ENCODE results near the gene PDE3A. TPM values are rescaled to one million over a fixed set of nuclear protein-coding genes. Genes with fewer than 3 reads are reported as not detected.

The PDE3A gene
- total RNA-seq, 2 donors from 2014 or later = 78.3 to 110 TPM

DNA sequence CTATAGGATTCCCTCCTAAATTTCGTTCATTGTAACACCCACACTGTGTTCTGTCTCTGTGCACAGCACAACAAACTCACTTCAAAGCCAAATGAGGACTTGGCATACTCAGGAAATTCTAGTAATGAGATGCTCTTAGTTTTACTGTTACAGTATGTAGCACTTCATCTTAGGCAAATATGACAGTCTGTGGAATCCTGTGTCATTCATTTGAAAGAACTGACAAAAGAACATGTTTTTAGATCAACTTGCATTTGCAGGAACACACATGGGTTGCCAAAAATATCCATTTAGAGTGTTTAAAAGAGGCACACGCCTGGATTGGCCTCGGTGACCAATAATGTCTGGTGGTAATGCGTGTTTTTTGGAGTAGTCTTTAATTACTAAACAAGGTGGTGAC, 56.5 kb downstream of the PDE3A start:
- H3K9me3 ChIP-seq = no peaks in the 10 kb centered on the region
- H3K4me1 ChIP-seq (ENCODE audit: control insufficient read depth in 1 of 2, low read depth in 2 of 2) = peaks cover 20 to 73% of the 10 kb centered on the region in 2 donors
- no peaks in the 10 kb centered on the region for H3K27me3 ChIP-seq (replicated peaks; ENCODE audit: insufficient read depth)
- no peak overlapping the region for H3K27ac ChIP-seq
- ATAC-seq (ENCODE audit: insufficient number of reproducible peaks, low FRiP score, low read depth) = no peak
- H3K4me3 ChIP-seq = no peak overlapping the region
- H3K36me3 ChIP-seq = no peaks in the 10 kb centered on the region
- DNase-seq (ENCODE audit: low spot score) = no peak
- TF ChIP-seq, protein P1, sequence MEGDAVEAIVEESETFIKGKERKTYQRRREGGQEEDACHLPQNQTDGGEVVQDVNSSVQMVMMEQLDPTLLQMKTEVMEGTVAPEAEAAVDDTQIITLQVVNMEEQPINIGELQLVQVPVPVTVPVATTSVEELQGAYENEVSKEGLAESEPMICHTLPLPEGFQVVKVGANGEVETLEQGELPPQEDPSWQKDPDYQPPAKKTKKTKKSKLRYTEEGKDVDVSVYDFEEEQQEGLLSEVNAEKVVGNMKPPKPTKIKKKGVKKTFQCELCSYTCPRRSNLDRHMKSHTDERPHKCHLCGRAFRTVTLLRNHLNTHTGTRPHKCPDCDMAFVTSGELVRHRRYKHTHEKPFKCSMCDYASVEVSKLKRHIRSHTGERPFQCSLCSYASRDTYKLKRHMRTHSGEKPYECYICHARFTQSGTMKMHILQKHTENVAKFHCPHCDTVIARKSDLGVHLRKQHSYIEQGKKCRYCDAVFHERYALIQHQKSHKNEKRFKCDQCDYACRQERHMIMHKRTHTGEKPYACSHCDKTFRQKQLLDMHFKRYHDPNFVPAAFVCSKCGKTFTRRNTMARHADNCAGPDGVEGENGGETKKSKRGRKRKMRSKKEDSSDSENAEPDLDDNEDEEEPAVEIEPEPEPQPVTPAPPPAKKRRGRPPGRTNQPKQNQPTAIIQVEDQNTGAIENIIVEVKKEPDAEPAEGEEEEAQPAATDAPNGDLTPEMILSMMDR (IDR thresholded peaks at IDR 0.05) = no peak

DNA sequence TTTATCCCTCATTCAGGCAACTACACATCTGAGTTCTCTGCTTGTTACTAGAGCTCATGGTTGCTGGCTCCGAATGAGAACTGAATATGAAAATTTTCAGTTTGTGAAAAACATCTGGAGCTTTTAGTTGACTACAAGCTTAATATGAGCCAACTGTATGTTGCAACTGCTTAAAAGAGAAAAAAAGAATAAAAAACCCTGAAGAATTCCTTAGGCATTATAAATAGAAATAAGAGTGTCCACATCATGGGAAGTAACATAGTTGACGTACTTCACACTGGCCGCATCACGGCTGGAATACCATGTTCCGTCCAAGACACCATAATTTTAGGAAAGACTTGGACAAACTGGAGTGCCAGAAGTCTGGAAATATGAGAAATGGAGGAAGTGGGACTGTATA, 57.9 kb downstream of the PDE3A start:
- no peaks in the 10 kb centered on the region for H3K27me3 ChIP-seq (replicated peaks; ENCODE audit: insufficient read depth)
- H3K36me3 ChIP-seq = no peaks in the 10 kb centered on the region
- TF ChIP-seq, protein P1 (IDR thresholded peaks at IDR 0.05) = no peak
- no peaks in the 10 kb centered on the region for H3K9me3 ChIP-seq
- ATAC-seq (ENCODE audit: insufficient number of reproducible peaks, low FRiP score, low read depth) (peak; percentile 72), DNase-seq (ENCODE audit: low spot score) (no peak)
- peak overlapping the region; percentile 8 for H3K4me3 ChIP-seq
- H3K4me1 ChIP-seq (ENCODE audit: control insufficient read depth in 1 of 2, low read depth in 2 of 2) = peaks cover 13 to 75% of the 10 kb centered on the region in 2 donors
- H3K27ac ChIP-seq = peak overlapping the region in 1 of 2 donors; percentile 1

DNA sequence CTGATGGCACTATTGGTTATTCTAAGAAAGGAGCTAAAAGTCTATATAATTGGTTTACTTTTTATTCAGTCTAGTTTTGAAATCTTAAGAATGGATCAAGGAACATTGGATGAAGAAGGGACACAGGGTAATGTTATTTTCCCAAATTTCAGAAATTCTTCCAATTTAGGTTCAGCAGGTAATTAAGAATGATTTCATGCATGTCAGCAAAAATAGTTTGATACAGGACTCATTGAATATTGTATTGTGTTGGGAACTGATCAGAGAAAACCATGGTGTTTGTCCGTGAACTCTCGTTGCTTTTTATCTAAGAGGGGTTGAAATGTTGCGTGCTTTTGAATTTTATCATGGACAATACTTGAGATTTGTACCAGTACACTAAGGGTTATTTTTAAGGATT, 58.6 kb downstream of the PDE3A start:
- Histone ChIP-seq H3K4me1 (ENCODE audit: control insufficient read depth in 1 of 2, low read depth in 2 of 2) (peaks cover 16 to 75% of the 10 kb centered on the region in 2 donors), H3K4me3 (no peak overlapping the region), H3K27me3 (replicated peaks; ENCODE audit: insufficient read depth) (no peaks in the 10 kb centered on the region), H3K36me3 (no peaks in the 10 kb centered on the region), H3K9me3 (no peaks in the 10 kb centered on the region), H3K27ac (no peak overlapping the region)
- TF ChIP-seq, protein P1 (IDR thresholded peaks at IDR 0.05) = no peak
- no peak for ATAC-seq (ENCODE audit: insufficient number of reproducible peaks, low FRiP score, low read depth)
- DNase-seq (ENCODE audit: low spot score) = no peak

DNA sequence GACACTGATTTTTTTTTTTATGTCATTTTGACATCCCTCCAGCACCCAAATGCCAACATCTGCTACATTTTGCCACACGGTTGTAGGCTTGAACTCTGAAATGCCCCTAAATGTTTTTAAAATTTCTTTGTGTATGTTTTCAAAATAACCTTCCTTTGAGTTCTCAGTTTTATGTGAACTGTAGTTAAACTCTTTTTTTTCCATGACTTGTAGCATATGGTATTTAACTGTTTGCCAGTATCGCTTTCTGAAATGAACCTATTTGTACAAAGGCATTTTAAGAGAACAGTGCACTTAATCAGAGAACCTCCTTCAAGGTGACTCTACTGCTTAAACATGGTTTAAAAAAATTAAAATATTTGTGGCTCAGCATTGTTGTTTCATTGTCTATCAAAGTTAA, 61.5 kb downstream of the PDE3A start:
- H3K4me1 ChIP-seq (ENCODE audit: control insufficient read depth in 1 of 2, low read depth in 2 of 2) = peaks cover 18 to 84% of the 10 kb centered on the region in 2 donors
- no peaks in the 10 kb centered on the region for H3K27me3 ChIP-seq (replicated peaks; ENCODE audit: insufficient read depth)
- H3K27ac ChIP-seq = no peak overlapping the region
- H3K36me3 ChIP-seq = no peaks in the 10 kb centered on the region
- H3K4me3 ChIP-seq = peak overlapping the region; percentile 33
- TF ChIP-seq, protein P1 (IDR thresholded peaks at IDR 0.05) = no peak
- no peak for DNase-seq (ENCODE audit: low spot score)
- no peaks in the 10 kb centered on the region for H3K9me3 ChIP-seq
- ATAC-seq (ENCODE audit: insufficient number of reproducible peaks, low FRiP score, low read depth) = no peak

DNA sequence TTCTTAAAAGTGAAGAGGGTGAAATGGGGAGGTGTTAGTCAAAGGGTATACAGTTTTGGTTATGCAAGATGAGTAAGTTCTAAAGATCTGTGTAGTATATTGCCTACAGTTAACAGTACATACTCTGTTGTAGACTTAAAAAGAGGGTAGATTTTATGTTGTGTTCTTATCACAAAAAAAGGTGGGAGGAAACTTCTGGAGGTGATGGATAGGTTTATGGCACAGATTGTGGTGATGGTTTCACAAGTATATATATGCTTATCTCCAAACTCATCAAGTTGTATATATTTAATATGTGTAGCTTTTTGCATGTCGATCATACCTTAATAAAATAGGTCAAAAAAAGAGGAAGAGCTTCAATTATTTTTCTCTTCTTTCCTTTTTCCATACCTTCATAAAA, 64.0 kb downstream of the PDE3A start:
- TF ChIP-seq, protein P1 (IDR thresholded peaks at IDR 0.05) = no peak
- ATAC-seq (ENCODE audit: insufficient number of reproducible peaks, low FRiP score, low read depth) = no peak
- Histone ChIP-seq H3K4me1 (ENCODE audit: control insufficient read depth in 1 of 2, low read depth in 2 of 2) (peaks cover 23 to 85% of the 10 kb centered on the region in 2 donors), H3K9me3 (no peaks in the 10 kb centered on the region), H3K27ac (no peak overlapping the region), H3K36me3 (no peaks in the 10 kb centered on the region), H3K27me3 (replicated peaks; ENCODE audit: insufficient read depth) (no peaks in the 10 kb centered on the region), H3K4me3 (no peak overlapping the region)
- DNase-seq (ENCODE audit: low spot score) = no peak

Measured in thoracic aorta (tissue), 2 donors.